Stimulated activated CD8-positive, alpha-beta memory T cell treated with anti-CD3 and anti-CD28 coated beads, Interleukin-15, amount 100 ng/mL, for 1 hour (primary cell): ENCODE results near the gene ZEB1.

ENCODE experiments used
- DNase-seq: peaks from one replicate; pipeline ENCODE4 v3.0.0-alpha.2; 2020; ENCODE audit warnings: low read depth

Gene ZEB1

DNA sequence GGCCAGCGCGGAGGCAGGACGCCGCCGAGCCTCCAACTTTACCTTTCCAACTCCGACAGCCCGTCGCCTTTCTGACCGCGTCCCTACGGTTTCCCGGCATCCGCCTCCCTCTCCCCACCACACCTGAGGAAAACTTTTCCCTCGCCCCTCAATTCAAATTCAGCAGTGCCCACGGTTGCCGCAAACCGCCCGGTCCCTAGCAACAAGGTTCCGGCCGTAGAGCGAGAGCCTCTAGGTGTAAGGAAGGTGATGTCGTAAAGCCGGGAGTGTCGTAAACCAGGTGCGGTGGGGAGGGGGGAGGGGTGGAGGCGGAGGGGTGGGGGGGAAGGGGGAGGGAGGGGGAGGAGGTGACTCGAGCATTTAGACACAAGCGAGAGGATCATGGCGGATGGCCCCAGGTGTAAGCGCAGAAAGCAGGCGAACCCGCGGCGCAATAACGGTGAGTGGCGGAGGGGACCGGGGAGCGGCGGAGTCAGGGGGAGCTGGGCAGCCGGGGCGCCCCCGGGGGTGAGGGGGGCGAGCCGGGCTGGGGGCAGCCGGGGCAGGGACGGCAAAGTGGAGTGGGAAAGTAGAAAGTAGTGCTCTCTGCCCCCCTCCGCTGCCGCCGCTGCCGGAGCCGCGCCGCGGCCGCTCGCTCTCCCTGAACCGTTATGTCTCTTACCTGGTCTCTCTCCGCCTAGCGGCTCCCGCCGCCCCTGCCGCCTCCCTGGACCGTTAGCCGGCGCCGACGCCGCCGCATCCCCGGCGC is at the start of gene ZEB1:
TSS of gene ZEB1 (plus strand) at position 363 of the 748 bp plus-strand sequence. CDS start at position 382, 19 bp downstream.
- peak; percentile 86 for DNase-seq

DNA sequence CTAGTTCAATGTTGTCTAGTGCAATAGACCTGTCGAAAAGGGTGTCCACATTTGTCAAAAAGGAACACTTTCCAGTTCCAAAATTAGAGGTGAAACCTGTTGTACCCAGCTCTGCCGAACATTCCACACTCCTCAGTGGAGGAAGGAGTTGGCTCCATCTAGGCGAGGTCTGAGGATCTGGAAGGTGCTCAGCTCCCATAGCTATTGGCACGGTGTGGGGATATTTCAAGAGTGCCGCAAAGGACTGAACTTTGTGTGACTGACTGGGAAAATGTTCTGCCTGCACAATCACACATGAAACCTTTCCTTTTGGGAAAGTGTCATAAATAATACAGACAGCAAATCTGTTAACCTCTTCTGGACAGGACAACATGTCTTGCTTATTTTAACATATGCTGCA is 48.1 kb upstream of the ZEB1 start:
- no peak for DNase-seq

DNA sequence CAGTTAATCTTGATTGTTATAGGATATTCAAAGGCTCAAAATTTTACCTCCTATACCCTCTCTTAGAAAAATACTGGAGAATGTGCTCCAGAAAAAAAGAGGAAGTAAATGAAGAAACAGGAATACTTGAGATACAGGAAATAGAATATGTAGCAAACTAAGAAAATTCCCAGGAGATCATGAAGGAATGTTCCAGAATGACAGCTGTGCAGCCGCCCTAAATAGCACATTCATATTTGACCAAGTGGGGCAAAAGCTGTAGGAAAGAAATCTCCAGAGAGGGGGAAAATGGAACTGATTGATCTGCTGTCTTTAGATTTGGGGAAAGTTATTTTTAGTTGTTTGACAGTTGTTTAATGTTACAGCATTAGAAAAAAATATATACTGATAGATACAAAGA is 46.2 kb upstream of the ZEB1 start:
- no peak for DNase-seq

DNA sequence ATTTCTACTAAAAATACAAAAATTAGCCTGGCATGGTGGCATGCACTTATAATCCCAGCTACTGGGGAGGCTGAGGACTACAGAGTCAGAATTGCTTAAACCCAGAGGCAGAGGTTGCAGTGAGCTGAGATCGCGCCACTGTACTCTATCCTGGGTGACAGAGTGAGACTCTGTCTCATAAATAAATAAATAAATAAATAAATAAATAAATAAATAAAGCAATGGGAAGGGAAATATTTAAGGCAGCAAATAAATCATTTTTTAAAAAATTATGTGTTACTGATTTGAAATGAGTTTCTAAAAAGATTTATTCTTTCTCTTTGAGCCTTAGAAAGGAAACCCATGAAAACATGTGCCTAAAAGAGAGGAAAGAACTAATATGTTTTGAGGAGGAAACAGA is 45.2 kb upstream of the ZEB1 start:
- DNase-seq, result no peak

DNA sequence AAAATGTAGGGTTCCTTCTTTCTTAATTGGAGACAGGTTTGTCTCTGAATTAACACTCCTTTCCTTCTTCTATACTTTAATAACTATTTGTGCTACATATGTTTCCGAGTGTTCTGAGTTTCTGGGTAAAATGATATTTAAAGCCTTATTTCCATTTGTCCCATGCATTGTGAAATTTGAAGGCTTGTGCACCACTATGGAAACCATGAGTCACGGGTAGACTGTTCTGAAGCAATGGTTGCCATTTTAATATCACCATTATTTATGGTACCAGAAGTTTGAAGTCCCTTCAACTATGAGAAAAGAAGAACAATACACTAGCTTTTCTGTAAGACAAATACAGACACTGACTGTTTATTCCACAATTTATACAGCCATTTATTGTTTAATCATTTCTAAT is 44.7 kb upstream of the ZEB1 start:
- no peak for DNase-seq

- no peak for DNase-seq
These were observed 40.6 kb upstream of the ZEB1 start for GRCh38 chr10:31278279-31278941.

GRCh38 chr10:31280972-31281371 is 38.0 kb upstream of the ZEB1 start:
- DNase-seq, result no peak

DNA sequence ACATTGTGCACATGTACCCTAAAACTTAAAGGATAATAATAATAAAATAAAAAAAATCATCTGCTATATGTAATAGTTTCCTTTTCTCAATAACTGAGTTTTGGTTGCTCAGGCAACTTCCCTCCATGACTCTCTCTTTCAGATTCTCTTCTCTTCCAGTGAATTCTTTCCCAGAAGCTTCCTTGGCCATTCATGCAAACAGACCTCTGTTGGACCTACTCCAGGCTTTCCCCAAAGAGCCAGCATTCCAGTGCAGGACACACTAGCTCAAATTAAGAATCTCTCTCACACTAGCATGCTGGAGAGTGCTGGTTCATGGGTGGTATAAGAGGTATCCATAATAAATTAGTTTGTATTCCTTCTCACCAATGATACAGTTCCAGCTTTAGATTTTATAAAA is 31.0 kb upstream of the ZEB1 start:
- DNase-seq, result no peak

GRCh38 chr10:31288962-31289361 is 30.1 kb upstream of the ZEB1 start:
- DNase-seq, result no peak

GRCh38 chr10:31290386-31290785 is 28.6 kb upstream of the ZEB1 start:
- DNase-seq, result no peak

- DNase-seq, result no peak
These were observed 27.9 kb upstream of the ZEB1 start for GRCh38 chr10:31291123-31291522.

DNA sequence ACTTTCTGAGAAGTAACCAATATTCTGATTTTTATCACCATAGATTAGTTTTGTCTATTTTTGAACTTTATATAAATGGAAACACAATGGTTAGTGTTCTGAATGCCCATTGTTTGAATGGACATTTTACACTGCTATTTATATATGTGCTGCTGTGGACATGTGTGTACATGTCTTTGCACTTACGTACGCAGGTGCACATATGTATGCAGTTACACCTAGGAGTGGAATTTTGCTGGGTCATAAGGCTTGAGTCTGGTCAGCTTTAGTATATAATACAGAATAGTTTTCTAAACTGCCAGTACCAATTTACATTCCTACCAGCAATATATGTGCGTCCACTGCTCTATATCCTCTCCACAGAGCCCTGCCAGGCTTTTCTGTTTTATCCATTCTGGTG is 24.5 kb upstream of the ZEB1 start:
- DNase-seq, result no peak

- no peak for DNase-seq
These were observed 22.3 kb upstream of the ZEB1 start for GRCh38 chr10:31296754-31297153.

DNA sequence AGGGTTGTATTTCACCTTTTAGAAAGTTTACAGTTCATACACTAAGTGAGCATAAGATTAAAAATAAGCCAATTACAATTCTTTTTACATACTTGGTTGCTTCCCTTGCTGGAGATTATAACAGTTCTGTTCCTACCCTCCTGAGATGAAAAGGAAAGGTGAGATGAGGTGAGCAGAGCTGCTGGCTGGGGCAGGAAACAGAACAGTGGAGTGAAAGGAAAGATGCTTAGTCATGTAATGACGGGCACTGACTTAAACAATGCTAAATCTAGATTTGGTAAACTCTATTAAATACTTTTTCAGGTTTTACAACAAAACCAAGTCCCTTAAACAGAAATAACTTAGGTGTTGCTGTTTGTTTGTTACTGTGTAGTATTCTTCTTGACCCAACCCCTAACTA is 19.9 kb upstream of the ZEB1 start:
- DNase-seq, result no peak

- no peak for DNase-seq
These were observed 15.8 kb upstream of the ZEB1 start for GRCh38 chr10:31303212-31303611.

DNA sequence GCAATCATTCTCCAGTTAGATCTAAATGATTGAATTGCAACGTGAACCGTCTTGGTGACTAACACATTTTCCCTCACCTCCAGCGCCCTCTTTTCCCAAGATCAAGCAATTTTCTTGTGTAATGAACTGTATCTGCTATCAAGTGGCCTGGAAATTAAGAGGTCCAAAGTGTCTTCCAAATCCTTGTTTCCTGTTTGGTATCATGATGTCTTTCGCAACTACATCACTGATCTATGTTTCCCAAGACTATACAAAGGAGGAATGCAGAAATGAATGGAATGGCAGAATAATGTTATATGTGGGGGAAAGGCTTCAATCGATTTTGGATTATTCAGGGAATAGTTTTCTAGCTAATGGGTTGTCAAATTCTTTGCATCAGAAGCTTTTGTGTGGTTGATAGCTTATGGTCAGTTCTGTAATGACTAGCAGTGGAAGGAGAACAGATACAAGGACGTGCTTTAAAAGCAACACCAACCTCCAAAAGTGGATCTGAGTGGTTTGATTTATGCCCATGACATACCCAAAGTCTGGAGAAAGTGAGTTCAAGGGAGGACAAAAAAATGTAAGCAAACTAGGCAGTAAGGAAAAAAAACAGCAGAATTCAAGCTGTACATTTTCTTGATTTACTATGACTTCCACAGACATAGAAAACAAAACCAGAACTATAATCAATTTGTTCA is 14.6 kb upstream of the ZEB1 start:
- no peak for DNase-seq

- DNase-seq, result no peak
These were observed 5.6 kb upstream of the ZEB1 start for GRCh38 chr10:31313396-31313795.

DNA sequence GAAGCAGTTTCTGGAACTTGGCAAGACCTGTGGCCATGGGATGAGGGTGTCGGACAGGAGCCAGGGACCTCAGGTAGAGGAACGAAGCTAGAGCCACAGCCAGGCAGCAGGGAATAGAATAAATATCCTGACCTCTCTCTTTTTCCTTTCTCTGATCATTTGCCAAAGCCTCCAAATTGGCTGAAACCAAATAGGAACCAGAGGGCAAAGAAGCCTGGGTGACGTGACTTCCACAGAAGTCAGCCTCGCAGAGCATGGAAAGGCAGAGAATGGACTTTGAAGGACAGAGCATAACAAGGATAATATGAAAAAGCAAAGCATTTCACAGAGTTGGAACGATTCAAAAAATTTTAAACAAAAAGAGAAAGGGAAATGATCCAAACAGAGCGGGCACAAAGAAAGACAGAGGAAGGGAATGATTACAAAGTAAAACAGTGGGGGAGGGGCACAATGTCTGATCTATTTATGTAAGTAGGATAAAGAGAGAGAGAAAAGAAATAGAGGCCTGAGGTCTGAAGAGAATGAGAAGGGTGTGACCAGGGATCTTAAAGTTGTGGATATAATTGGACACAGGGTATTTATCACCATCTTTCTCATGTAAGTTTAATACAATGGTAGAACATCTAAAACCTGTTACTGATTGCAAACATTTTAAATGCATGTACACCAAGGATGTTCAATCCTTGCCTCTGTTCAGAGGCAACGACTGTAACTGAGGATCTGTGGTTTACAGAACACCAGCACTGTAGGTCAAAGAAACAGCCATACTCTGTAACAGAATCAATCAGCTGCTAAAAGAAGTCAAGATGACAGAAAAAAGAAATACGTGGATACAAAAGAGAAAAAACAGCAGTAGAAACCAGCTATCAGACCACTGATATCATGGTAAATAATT is 4.5 kb upstream of the ZEB1 start:
- DNase-seq, result no peak

DNA sequence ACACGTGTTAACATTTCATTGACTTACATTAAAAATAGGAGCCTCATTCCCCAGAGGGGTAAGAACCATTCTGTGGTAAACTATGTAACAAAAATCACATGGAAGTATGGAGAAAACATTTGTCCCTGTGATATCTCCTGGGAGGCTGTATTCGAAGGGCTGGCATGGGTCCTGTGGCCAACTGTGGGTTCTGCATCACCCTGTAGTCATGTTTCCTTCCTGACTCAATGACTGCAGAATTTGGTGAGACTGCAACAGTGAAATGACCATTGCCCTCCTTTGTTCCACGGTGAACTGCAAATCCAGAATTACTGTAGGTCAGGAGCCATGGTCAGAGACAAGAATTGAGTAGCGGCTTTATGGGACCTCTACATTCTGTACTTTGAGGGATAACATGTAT is 3.6 kb upstream of the ZEB1 start:
- no peak for DNase-seq

GRCh38 chr10:31317171-31317570 is 1.8 kb upstream of the ZEB1 start:
- no peak for DNase-seq

DNA sequence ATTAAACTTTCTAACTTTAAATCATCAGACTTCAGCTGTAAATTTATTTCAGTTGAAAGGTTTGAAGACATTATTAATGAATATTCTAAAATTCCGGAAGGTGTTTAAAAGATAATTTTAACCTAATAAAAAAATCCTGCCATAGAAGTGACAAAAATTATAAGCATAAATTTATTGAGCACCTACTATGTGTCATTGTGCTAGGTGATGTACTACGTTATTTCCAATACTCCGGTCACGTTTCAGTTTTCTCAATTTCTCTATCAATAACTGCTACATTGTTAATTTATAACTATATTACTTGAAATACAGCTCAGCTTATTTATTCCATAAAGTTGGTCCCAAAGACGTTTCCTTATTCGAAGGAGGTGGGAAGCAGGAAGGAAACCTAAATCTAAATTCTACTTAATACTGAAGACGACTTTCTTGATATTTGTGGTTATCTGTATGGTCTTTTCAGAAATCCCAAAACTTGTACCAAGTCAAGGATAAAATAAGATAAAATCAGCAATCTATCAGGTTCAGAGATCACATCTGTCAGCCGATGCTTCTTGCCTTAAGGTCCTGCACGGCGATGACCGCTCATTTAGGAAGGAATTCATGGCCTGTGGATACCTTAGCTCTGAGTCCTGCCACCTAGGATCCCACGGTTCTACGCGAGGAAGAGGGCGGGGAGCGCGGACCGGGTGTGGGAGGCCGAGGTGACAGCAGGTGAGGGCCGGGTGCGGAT is 1.2 kb upstream of the ZEB1 start:
- no peak for DNase-seq
